ENCODE results near the gene ZNF579.
"Not testable (repeated sequence)": the region's sequence is repeated elsewhere in the genome, so short reads cannot be mapped to it uniquely, and the experiment has no call there.

The ZNF579 gene

DNA sequence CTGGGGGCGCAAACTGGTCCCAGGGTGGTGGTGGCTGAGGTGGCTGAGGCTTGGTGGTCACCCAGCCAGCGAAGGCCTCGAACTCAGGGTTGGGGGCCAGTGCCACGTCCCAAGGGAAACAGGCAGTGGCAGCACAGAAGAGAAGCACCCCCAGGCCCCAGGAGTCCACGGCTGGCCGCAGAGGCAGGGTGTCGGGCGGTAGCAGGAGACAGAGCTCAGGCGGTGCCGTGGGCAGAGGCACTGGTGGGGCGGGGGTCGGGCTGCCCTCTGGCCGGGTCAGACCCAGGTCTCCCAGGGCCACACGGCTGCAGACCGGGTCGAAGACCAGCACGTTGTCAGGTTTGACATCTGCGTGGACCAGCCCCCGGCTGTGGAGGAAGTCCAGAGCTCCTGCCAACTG is 39.6 kb downstream of the ZNF579 start:
- no peaks in the 10 kb centered on the region for H3K36me3 ChIP-seq (replicated peaks)
- in situ Hi-C loops (cut with MboI; ENCODE audit: low sequenced_read_pairs), result no loop called here
- H3K9me3 ChIP-seq, result no peaks in the 10 kb centered on the region
- no peak overlapping the region for H3K4me3 ChIP-seq
- no peaks in the 10 kb centered on the region for H3K27me3 ChIP-seq (ENCODE audit: low read depth)
- H3K4me1 ChIP-seq, result no peaks in the 10 kb centered on the region
- DNase-seq (ENCODE audit: low spot score in 2 of 2), result no peak

DNA sequence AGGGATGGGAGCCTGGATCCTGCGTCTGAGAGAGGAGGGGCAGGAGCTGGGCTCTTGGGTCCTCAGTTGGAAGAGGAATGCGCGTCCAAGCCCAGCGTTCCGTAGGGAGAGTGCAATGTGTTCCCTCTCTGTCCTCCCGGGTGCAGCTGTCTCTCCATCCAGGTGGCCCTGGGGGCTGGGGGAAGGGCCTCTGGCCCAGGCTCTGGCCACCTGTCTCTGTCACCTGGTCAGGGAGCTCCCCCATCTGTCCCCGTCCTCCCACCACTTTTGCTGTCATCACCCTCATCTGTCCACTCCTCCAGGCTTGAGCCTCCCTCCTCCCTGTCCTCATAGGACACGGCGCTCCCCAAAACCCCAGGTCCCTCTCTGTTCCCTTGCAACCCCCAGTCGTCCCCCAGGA is 40.0 kb downstream of the ZNF579 start:
- no peaks in the 10 kb centered on the region for H3K4me1 ChIP-seq
- no peaks in the 10 kb centered on the region for H3K27me3 ChIP-seq (ENCODE audit: low read depth)
- no peak for DNase-seq (ENCODE audit: low spot score in 2 of 2)
- no peak overlapping the region for H3K4me3 ChIP-seq
- H3K36me3 ChIP-seq (replicated peaks), result no peaks in the 10 kb centered on the region
- H3K9me3 ChIP-seq, result no peaks in the 10 kb centered on the region
- in situ Hi-C loops (cut with MboI; ENCODE audit: low sequenced_read_pairs), result no loop called here

DNA sequence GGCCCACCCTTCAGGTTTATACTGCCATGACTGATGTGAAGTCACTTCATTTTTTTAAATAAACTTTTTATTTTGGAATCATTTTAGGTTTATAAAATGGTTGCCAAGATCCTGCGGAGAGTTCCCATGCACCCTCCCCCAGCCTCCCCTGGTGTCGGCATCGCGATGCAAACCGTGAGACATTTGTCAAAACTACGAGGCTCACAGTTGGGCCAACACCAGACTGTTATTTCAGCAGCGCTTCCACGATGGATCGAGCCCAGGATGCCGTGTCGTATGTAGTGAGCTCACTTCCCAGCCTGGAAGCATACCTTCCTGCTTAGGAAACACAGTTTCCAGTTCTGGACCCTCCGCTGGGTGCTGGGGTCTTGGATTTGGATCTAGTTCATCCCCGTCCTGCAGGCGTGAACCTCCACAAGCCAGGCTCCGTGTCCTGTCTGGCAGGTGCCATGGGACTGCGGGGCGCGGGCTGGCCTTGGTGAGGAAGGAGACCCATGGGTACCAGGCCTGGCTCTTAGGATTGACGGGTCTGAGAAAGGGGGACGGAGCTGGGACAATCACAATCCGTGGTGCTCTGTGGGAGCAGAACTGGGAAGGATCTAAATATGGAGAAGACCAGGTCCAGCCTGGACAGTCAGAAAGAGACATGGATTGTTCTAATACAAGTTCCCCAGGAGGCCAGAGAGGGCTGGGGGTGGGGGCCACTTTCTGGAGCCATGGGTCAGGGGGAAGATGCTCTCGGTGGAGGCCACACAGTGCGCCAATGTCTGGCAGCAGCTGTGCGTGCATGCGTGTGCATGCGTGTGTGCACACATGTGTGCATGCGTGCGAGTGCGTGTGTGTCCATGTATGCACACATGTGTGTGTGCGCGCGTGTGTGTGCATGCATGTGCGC is 41.3 kb downstream of the ZNF579 start:
- Histone ChIP-seq H3K9me3 (no peaks in the 10 kb centered on the region), H3K4me3 (no peak overlapping the region), H3K27me3 (ENCODE audit: low read depth) (no peaks in the 10 kb centered on the region), H3K4me1 (no peaks in the 10 kb centered on the region), H3K36me3 (replicated peaks) (no peaks in the 10 kb centered on the region)
- in situ Hi-C loops (cut with MboI; ENCODE audit: low sequenced_read_pairs), result no loop called here
- DNase-seq (ENCODE audit: low spot score in 2 of 2), result no peak

DNA sequence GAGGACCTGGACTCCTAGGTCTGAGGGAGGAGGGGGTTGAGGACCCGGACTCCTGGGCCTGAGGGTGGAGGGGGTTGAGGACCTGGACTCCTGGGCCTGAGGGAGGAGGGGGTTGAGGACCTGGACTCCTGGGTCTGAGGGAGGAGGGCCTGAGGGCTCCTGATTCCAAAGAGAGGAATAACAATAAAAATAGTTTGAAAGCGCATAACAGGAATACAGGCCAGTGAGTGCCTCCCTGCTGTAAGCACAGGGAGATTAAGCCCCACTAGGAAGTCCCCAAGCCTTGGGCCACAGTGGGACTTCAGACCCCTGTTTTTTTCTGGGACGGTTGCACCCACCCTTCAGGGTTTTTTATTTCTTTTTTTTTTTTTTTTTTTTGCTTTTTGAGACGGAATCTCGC is 42.5 kb downstream of the ZNF579 start:
- H3K27me3 ChIP-seq (ENCODE audit: low read depth), result no peaks in the 10 kb centered on the region
- DNase-seq (ENCODE audit: low spot score in 2 of 2), result no peak
- in situ Hi-C loops (cut with MboI; ENCODE audit: low sequenced_read_pairs), result no loop called here

DNA sequence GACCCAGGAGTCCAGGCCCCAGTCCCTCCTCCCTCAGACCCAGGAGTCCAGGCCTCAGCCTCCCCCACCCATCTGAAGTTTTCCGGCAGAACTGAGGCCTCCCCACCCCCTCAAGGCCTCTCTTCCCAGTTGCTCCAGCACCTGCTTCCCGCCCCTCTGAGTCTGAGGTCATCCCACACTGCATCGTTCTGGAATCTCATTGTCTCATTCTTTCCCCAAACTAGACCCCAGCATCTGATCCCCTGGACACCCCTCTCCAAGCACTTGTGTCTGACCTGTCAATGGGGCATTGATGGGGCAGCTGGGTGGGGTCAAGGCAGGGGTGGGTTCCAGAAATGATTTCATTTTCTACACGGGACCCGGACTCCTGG is 42.9 kb downstream of the ZNF579 start:
- in situ Hi-C loops (cut with MboI; ENCODE audit: low sequenced_read_pairs), result no loop called here
- Histone ChIP-seq H3K27me3 (ENCODE audit: low read depth) (no peaks in the 10 kb centered on the region), H3K4me3 (no peak overlapping the region), H3K36me3 (replicated peaks) (no peaks in the 10 kb centered on the region), H3K4me1 (no peaks in the 10 kb centered on the region), H3K9me3 (no peaks in the 10 kb centered on the region)
- DNase-seq (ENCODE audit: low spot score in 2 of 2), result no peak

More for the DNA sequence above, 42.5 kb downstream of the ZNF579 start:
- Histone ChIP-seq H3K4me1 (no peaks in the 10 kb centered on the region), H3K36me3 (replicated peaks) (no peaks in the 10 kb centered on the region), H3K4me3 (no peak overlapping the region), H3K9me3 (no peaks in the 10 kb centered on the region)

DNA sequence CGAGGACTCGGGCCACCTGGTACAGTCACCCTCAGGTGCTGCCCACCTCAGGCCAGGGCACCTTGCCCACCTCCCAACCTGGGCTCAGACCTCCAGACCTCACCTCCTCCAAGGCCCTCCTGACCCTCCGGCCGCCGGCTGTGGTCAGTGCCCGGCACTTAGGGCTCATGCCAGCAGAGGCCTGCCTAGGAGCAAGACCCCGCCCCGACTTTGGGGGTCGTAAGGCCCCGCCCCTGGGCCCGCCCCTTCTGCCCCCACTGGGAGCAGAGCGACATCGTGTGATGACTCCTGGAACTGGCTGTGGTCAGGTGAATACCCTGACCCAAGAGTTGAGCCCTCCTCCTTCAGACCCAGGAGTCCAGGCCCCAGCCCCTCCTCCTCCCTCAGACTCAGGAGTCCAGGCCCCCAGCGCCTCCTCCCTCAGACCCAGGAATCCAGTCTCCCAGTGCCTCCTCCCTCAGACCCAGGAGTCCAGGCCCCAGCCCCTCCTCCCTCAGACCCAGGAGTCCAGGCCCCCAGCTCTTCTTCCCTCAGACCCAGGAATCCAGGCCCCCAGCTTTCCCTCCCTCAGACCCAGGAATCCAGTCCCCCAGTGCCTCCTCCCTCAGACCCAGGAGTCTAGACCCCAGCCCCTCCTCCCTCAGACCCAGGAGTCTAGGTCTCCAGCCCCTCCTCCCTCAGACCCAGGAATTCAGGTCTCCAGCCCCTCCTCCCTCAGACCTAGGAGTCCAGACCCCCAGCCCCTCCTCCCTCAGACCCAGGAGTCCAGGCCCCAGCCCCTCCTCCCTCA is 43.5 kb downstream of the ZNF579 start, which contains the start of gene SBK2:
Gene SBK2 (minus strand): TSS at position 183 of the 790 bp plus-strand sequence. CDS start 839 bp downstream, outside the sequence.
- H3K4me3 ChIP-seq, result no peak within 1 kb of the TSS

DNA sequence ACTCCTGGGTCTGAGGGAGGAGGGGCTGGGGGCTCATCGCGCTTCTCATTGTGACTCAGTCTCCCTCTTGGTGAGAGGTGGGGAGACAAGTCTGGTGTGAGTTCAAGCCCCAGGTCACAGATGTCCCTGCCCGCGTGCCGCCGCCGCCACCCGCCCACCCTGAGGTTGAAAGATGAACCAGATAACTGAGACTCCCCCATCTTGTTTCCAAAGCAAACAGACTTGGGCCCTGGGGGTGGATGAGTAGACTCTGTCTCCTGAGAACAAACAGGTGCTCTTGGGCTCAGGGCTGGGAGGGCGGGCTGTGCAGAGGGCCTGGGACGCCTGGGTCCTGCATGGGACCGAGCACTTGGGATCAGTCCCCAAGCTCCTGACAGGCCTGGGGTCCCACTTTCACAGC is 44.3 kb downstream of the ZNF579 start:
- DNase-seq (ENCODE audit: low spot score in 2 of 2), result no peak
- H3K9me3 ChIP-seq, result no peaks in the 10 kb centered on the region
- no peaks in the 10 kb centered on the region for H3K36me3 ChIP-seq (replicated peaks)
- H3K4me3 ChIP-seq, result no peak overlapping the region
- H3K4me1 ChIP-seq, result no peaks in the 10 kb centered on the region
- in situ Hi-C loops (cut with MboI; ENCODE audit: low sequenced_read_pairs), result no loop called here
- H3K27me3 ChIP-seq (ENCODE audit: low read depth), result no peaks in the 10 kb centered on the region

More for the DNA sequence above, 43.5 kb downstream of the ZNF579 start, which contains the start of gene SBK2:
- H3K9me3 ChIP-seq, result no peaks in the 10 kb centered on the region
- no peaks in the 10 kb centered on the region for H3K27me3 ChIP-seq (ENCODE audit: low read depth)
- no peaks in the 10 kb centered on the region for H3K4me1 ChIP-seq
- H3K36me3 ChIP-seq (replicated peaks), result no peaks in the 10 kb centered on the region
- in situ Hi-C loops (cut with MboI; ENCODE audit: low sequenced_read_pairs), result no loop called here
- peak in 1 of 2 experiments; percentile 62 for DNase-seq (ENCODE audit: low spot score in 2 of 2)

DNA sequence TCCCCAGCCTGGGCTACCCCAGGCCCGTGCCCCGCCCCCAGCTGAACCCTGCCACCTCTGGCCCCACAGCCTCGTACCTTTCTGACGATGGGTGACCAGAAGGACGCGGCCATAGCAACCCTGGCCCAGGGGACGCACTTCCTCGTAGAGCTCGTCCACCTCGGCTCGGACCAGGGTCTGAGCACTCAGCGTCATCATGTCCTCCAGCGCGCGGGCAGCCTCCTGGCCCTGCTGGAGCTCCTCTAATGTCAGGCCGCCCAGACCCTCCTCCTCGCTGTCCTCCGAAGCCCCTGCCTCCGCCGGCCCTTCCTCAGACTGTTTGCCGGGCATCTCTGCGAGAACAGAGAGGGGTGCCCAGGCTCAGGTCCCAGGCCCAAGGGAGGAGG is 44.7 kb downstream of the ZNF579 start:
- no peak for DNase-seq (ENCODE audit: low spot score in 2 of 2)
- no peaks in the 10 kb centered on the region for H3K27me3 ChIP-seq (ENCODE audit: low read depth)
- no peaks in the 10 kb centered on the region for H3K9me3 ChIP-seq
- H3K36me3 ChIP-seq (replicated peaks), result no peaks in the 10 kb centered on the region
- H3K4me1 ChIP-seq, result no peaks in the 10 kb centered on the region
- in situ Hi-C loops (cut with MboI; ENCODE audit: low sequenced_read_pairs), result no loop called here
- H3K4me3 ChIP-seq, result no peak overlapping the region

DNA sequence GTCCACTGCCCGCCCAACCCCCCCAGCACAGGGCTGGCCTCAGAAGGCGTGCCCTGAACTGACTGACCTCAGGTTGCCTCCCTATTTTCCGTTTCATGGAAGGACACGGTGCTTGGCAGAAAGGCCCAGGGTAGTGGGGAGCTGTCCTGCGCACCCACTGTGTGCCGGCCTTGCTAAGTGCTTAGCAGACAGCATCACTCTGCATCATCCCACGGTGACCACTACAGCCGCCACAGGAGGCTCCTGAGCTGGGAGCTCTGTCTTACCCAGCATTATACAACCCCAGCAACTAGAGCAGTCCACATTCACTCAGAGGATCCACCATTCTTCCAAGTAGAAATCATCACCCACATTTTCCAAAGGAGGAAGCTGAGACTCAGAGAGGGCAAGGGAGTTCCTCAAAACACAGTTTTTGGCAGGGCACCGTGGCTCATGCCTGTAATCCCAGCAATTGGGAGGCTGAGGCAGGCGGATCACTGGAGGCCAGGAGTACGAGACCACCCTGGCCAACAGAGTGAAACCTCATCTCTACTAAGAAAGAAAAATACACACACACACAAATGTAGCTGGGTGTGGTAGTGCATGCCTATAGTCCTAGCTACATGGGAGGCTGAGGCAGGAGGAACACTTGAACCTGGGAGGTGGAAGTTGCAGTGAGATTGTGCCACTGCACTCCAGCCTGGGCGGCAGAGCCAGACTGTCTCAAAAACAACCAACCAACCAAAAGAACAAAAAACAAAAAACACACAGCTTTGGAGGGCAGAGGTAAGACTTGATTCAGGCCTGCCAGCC is 45.3 kb downstream of the ZNF579 start:
- H3K4me3 ChIP-seq, result no peak overlapping the region
- DNase-seq (ENCODE audit: low spot score in 2 of 2), result no peak
- no peaks in the 10 kb centered on the region for H3K27me3 ChIP-seq (ENCODE audit: low read depth)
- no peaks in the 10 kb centered on the region for H3K4me1 ChIP-seq
- no peaks in the 10 kb centered on the region for H3K36me3 ChIP-seq (replicated peaks)
- in situ Hi-C loops (cut with MboI; ENCODE audit: low sequenced_read_pairs), result no loop called here
- no peaks in the 10 kb centered on the region for H3K9me3 ChIP-seq

DNA sequence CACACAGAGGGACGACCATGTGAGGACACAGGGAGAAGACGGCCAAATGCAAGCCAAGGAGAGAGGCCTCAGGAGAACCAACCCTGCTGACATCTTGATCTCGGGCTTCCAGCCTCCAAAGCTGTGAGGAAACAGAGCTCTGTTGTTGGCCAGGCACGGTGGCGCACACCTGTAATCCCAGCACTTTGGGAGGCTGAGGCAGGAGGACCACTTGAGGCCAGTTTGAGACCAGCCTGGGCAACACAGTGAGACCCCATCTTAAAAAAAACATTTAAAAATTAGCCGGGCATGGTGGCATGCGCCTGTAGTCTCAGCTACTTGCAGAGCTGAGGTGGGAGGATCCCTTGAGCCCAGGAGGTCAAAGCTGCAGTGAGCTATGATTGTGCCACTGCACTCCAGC is 46.4 kb downstream of the ZNF579 start:
- H3K27me3 ChIP-seq (ENCODE audit: low read depth); H3K4me1 ChIP-seq; H3K9me3 ChIP-seq; DNase-seq (ENCODE audit: low spot score in 2 of 2); H3K36me3 ChIP-seq (replicated peaks); in situ Hi-C loops (cut with MboI; ENCODE audit: low sequenced_read_pairs); H3K4me3 ChIP-seq: not testable (repeated sequence)

DNA sequence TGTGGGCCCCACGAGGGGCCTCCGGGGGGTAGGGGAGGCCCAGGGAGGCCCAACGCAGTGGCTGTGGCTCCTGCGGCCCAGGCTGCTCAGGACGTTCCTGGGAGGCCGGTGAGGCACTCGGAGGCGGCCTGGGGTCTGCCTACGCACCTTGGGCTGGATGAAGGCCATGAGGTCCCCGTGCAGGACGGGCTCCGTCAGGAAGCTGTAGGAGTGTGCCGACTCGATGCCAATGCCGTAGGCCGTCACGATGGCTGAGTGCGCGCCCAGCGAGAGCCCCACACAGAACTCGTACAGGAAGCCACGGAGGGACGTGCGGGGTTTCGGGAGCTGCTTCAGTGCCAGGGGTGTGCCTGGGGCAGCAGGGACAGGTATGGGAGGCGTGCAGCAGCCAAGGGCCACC is 49.7 kb downstream of the ZNF579 start:
- Histone ChIP-seq H3K36me3 (replicated peaks) (no peaks in the 10 kb centered on the region), H3K4me3 (no peak overlapping the region), H3K9me3 (no peaks in the 10 kb centered on the region), H3K4me1 (no peaks in the 10 kb centered on the region), H3K27me3 (ENCODE audit: low read depth) (no peaks in the 10 kb centered on the region)
- DNase-seq (ENCODE audit: low spot score in 2 of 2), result no peak
- in situ Hi-C loops (cut with MboI; ENCODE audit: low sequenced_read_pairs), result no loop called here

DNA sequence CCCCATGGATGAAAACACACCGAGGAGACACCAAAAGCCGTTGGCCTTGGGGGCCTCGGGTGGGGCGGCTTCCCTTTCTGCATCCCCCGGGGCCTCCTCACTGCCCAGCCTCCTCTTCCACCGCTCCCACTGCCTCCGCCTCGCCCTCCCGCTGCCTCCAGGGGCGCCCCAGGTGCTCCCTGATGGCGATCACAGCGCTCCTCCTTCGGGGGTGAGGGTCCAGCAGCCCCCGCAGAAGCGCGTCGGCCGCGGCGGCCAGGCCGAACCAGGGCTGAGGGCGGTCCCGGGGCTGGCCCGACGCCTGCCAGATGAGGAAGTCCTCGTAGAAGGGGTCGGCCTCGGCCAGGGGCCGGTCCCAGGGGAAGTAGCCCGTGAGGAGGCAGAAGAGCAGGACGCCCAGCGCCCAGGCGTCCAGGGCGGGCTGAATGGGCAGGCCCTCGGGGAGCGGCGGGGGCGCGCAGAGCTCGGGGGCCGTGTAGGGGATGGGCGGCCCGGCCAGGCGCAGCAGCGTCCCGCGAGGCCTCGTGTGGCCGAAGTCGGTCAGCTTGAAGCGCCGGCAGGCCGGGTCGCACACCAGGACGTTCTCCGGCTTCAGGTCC is 50.9 kb downstream of the ZNF579 start:
- in situ Hi-C loops (cut with MboI; ENCODE audit: low sequenced_read_pairs), result no loop called here
- H3K4me1 ChIP-seq, result no peaks in the 10 kb centered on the region
- H3K4me3 ChIP-seq, result no peak overlapping the region
- H3K9me3 ChIP-seq, result no peaks in the 10 kb centered on the region
- no peaks in the 10 kb centered on the region for H3K36me3 ChIP-seq (replicated peaks)
- DNase-seq (ENCODE audit: low spot score in 2 of 2), result no peak
- H3K27me3 ChIP-seq (ENCODE audit: low read depth), result no peaks in the 10 kb centered on the region

DNA sequence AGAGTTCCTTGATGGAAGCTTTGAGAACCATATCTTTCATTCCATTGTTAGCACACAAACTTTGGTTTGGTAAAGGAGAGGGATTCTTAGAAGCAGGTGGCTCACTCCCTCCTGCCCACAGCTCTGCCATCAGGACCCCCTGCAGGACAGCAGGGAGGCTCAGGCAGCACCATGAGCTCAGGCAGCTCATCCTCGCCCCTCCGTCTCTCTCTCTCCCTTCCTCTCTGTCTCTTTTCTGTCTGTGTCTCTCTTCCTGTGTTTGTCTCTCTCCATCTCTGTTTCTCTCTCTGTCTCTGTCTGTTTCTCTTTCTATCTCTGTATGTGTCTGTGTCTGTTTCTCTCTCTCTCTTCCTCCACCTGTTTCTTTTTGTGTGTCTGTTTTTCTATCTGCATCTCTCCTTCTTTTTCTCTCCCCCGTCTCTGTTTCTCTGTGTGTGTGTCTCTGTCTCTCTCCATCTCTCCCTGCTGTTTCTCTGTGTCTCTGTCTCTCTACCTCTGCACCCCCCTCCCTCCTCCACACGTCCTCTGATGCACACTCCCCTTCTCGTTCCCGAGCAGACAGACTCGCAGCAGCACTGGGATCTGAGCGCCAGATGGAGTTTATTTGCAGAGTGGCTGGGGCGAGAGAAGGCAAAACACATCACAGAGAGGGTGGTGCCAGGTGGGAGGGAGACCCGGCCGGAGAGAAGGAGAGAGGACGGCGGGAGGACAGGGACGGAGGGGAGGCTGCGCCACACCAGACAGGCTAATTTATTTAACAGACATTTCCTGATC is 52.4 kb downstream of the ZNF579 start:
- no peak for DNase-seq (ENCODE audit: low spot score in 2 of 2)
- Histone ChIP-seq H3K4me1 (no peaks in the 10 kb centered on the region), H3K27me3 (ENCODE audit: low read depth) (no peaks in the 10 kb centered on the region), H3K4me3 (no peak overlapping the region), H3K36me3 (replicated peaks) (no peaks in the 10 kb centered on the region), H3K9me3 (no peaks in the 10 kb centered on the region)
- in situ Hi-C loops (cut with MboI; ENCODE audit: low sequenced_read_pairs), result no loop called here
